GDM1 (cell line): ENCODE measurements around the gene ESR2.
"Not testable (repeated sequence)": the region's sequence is repeated elsewhere in the genome, so short reads cannot be mapped to it uniquely, and the experiment has no call there.

Source experiments
- DNase-seq: peaks from one replicate; lab custom pipeline; 2025; lab: John Stamatoyannopoulos, UW

Gene ESR2

GRCh38 chr14:64220466-64220865 lies 73.7 kb downstream of the ESR2 start:
- DNase-seq: peak; percentile 36

DNA sequence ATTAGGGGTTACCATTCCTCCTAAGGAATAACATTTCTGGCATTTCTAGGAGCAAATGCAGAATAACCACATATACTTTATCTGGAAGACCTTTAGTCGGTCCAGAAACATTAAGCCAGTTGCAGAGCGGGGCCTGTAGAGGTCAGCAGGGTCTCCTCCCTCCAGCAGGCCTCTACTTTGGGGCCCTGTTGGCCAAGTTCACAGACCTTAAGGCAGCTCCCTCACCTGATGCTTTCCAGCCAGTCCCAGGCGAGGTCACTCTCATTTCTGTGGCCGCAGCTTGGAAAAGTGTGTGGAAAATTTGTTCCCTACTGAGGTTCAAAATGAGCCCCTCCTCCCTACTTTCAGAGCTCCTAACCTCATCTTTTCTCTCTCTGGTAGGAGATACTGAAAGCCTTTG lies 74.1 kb downstream of the ESR2 start:
- DNase-seq: no peak

- no peak for DNase-seq
These were observed 75.6 kb downstream of the ESR2 start for GRCh38 chr14:64218344-64219240.

DNA sequence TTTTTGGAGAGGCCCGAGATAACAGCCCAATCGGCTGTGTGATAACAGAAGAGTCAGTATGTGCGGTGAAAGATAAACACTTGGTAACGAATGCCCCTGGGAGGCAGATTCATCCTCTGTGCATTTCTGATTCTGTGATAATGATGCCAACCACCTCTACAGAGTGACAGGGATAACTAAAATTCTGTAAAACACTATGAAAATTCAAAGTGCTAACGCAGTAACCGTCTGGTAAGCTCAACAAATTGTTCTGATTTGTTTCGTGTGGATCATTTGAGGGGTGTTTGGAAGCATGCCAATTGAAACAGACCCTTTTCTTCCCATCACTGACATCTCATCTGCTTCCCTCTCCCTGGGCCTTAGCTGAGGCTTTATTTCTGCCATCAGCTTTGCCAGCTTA lies 76.3 kb downstream of the ESR2 start:
- no peak for DNase-seq

DNA sequence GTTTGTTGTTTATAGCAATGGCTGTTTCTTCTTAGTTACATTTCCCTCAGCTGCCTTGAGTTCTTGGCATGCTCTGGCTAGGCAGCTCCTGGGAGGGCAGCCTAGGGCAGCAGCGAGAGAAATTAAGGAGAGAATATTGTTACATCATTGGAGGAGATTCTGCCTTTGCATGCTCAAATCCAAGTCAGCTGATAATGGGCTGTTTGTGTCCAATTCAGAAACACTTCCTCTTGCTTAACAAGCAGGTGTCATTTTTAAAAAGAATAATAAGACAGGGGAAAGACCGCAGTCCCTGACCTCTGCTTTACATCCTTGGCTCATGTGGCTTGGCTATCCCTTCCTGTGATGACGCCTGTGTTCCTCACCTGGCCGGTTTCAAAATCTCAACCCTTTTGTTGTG lies 76.9 kb downstream of the ESR2 start:
- no peak for DNase-seq

DNA sequence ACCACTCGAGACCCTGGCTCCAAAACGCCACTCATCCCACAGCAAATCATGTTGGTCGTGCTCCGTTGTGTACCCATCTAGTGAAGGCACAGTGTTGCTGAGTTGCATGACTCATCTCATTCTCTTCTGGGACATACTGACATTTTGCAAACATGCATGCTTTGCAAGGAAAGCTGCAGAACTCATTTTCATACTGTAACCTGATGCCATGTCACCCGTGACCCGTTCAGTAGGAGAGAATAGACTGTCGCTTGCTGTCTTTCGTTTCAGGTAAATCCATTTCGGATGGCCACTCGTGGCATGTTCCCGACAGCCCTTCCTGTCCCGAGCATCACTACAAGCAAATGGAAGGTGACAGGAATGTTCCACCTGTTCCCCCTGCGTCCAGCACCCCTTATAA lies 78.2 kb downstream of the ESR2 start:
- no peak for DNase-seq

DNA sequence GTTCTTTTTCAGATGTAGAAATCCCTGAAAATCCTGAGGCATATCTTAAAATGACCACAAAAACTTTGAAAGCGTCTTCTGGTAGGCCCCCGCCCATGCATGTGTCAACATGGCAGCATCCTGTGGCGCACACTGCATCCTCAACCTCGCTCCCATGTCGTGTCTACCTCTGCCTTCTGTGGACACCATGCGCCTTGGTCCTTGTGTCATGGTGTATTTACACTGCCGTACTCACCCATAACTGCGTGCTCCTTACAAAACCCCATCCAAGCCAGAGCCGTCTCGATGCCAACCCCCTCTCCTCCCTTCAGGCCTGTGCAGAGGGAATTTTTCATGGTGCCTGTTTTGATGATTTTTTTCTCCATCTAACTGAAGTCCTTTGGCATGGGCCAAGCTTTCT lies 78.9 kb downstream of the ESR2 start:
- no peak for DNase-seq

DNA sequence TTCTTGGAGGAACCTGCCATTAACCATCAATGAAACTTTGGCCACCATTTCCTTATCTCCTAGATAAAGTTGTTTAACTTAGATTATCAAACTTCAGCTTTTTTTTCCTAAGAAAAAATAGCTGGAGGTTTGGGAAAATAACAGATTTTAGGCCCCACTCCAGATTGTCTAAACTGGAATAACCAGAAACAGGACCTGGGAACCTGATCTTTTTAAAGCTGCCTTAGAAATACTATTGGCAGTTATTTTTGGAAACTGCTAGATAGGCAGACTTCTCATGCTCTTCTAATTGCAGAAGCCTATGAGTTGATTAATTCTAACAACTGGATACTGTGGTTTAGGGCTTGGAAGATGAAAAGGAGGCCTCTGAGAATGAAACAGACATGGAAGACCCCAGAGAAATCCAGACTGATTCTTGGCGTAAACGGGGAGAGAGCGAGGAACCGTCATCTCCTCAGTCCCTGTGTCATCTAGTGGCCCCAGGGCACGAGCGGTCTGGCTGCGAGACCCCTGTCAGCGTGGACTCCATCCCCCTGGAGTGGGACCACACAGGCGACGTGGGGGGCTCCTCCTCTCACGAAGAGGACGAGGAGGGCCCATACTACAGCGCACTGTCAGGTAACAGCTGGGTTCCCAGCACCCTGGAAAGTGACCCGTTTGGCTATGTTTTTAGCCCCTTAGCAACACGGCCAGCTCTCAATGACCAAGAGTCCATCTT lies 80.2 kb downstream of the ESR2 start:
- DNase-seq: no peak

DNA sequence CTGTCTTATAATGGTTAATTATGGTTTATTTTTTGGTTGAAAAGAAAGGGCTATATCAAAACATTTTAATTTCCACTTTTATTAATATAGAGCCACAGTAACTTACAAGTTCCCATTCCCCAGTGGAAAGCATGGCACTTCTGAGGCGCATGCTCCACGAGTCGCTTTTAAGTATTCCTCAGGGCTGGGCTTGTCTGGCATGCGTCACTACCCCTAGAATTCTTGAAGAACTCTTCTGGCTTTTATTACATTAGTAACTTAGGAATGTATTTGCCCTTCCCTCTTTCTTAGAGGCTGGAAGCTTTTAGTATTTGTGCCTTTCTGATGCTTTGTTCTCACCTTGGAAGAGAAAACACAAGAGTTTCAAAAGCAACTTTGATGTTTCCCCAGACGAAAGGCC lies 81.1 kb downstream of the ESR2 start:
- DNase-seq: no peak

GRCh38 chr14:64212666-64213065 lies 81.5 kb downstream of the ESR2 start:
- no peak for DNase-seq

GRCh38 chr14:64210912-64211311 lies 83.3 kb downstream of the ESR2 start:
- DNase-seq: not testable (repeated sequence)

- DNase-seq: no peak
These were observed 84.0 kb downstream of the ESR2 start for GRCh38 chr14:64210216-64210615.

DNA sequence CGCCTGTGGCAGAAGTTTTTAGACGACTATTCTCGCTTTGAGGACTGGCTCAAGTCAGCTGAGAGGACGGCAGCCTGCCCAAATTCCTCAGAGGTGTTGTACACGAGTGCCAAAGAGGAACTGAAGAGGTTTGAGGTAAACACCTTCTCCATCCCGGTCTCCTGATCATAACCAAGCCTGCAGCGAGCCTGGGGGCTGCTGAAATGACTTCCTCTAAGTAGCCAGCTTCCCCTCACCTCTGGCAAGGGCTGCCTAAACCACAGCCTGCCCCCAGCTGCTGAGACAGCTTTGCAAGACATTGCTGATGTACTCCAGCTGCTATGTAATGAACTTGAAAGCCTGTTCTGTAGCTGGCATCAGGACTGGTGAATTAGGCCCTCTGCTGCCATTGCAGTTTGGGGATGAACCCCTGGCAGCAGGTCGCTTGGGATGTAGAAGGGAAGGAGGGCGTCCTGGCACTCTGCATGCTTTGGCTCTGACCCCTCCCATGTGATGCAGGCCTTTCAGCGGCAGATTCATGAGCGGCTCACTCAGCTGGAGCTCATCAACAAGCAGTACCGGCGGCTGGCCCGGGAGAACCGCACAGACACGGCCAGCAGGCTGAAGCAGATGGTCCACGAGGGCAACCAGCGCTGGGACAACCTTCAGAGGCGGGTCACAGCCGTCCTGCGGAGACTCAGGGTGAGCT lies 84.6 kb downstream of the ESR2 start:
- peak; percentile 59 for DNase-seq

GRCh38 chr14:64208981-64209380 lies 85.2 kb downstream of the ESR2 start:
- no peak for DNase-seq

DNA sequence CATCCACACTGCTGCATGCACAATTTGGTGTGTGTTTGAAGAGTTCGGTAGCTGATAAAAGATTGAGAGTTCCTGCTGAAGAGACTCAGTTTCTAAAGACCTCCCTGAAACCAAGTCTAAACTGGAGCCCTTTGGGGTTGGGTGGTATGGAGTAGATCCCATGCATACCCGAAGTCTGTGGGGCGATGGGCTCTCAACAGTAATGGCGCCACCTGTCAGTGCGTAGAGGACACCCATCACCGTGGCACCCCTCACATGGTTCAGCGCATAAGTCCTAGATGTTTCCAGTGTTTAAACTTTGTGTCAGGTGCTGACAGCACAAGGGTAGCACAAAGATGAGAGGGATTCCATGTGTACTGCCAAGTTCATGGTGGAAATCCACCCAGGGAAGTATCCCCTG lies 85.9 kb downstream of the ESR2 start:
- DNase-seq: no peak

DNA sequence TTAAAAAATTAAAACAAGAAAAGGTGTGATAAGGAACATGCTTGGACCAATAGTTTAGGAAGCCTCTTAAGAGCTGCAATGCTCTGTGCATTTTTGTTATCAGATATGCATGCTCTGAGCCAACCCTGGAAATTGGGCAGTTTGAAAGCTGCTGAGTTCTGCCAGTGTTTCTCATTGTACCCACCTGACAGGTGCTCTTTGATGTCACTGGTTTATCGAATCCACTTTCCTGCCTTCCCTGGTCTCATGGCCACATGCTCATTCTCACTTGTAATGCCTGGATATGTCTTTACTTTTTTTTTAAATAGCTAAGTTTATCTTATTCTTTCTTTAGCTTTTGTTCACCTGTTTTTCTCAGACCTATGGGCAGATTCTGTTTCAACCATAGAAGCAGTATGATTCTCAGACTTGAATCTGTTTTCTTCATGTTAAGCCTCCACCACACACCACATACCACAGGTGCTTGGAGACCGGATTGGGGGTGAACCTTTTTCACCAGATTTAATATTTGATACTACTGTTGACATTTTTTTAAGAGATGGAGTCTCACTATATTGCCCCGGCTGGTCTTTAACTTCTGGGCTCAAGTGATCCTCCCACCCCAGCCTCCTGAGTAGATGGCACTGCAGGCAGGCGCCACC lies 90.7 kb downstream of the ESR2 start:
- DNase-seq: no peak

DNA sequence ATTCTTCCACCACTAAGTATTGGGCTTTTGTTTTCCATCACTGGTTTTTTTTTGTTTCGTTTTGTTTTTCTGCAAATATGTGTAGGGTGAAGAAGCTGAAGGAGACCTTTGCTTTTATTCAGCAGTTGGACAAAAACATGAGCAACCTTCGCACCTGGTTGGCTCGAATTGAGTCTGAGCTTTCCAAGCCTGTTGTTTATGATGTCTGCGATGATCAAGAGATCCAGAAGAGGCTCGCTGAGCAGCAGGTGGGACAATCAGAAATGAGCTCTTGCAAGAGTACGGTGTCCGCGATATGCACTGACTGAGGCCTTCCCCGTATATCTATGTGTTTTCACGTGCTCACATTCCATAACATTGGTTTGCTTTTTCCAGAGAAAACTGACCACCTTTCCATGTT lies 91.5 kb downstream of the ESR2 start:
- no peak for DNase-seq

DNA sequence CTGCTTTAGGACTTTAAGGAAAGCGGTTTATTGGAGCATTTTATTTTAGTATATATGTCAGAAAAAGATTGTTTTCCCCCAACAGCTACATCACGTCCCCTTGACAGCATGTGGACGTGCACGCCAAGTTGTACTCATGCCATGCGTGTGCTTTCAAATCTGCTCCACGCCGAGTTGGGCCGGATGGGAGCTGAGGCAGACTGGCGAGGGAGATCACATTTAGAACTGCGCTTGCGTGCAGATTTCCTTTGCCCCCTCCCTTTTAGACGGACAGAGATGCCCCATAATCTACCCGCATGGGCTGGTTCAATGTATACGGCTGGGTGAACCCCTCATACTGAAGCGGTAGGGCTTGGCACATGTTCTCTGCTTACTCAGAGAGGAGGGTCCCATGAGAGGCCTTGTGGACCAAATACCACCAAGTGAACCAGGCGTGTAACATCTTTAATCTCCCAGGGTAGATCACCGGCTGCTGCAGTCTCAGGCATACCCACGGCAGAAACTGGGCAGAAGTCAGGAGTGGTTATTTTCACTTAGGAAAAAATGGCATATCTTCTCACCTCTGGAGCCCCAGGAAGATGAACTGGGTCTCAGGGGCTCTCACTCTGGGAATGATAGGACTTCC lies 92.1 kb downstream of the ESR2 start:
- no peak for DNase-seq

GRCh38 chr14:64201296-64201695 lies 92.9 kb downstream of the ESR2 start:
- no peak for DNase-seq

GRCh38 chr14:64200170-64200569 lies 94.0 kb downstream of the ESR2 start:
- no peak for DNase-seq

- DNase-seq: no peak
These were observed 95.7 kb downstream of the ESR2 start for GRCh38 chr14:64198486-64198885.

- no peak for DNase-seq
These were observed 96.2 kb downstream of the ESR2 start for GRCh38 chr14:64197996-64198395.
